NAMALWA (cell line): ENCODE data around the gene BRAF.
"Not testable (repeated sequence)": the region's sequence is repeated elsewhere in the genome, so short reads cannot be mapped to it uniquely, and the experiment has no call there.

Experiments used
- DNase-seq: peaks from one replicate; pipeline ENCODE4 v3.0.0-alpha.2; 2015; ENCODE audit warnings: low spot score

The BRAF gene

GRCh38 chr7:140707132-140707531 lies 217.6 kb downstream of the BRAF start:
- no peak for DNase-seq

GRCh38 chr7:140704205-140704604 lies 220.5 kb downstream of the BRAF start:
- DNase-seq: no peak

- DNase-seq: no peak
These were observed 222.0 kb downstream of the BRAF start for GRCh38 chr7:140702774-140703173.

GRCh38 chr7:140698477-140698876 lies 226.3 kb downstream of the BRAF start:
- DNase-seq: no peak

- no peak for DNase-seq
These were observed 227.1 kb downstream of the BRAF start for GRCh38 chr7:140697447-140698143.

- peak; percentile 90 for DNase-seq
These were observed 227.9 kb downstream of the BRAF start, which contains the start of gene NDUFB2 for GRCh38 chr7:140696680-140697446. Gene NDUFB2, plus strand, starts transcription at chr7:140696708. Its CDS starts 37 bp downstream, at chr7:140696745.

- DNase-seq: peak; percentile 97
These were observed 228.6 kb downstream of the BRAF start for GRCh38 chr7:140696024-140696679.

- no peak for DNase-seq
These were observed 229.3 kb downstream of the BRAF start for GRCh38 chr7:140695381-140695780.

GRCh38 chr7:140694592-140694991 lies 230.1 kb downstream of the BRAF start:
- DNase-seq: no peak

- DNase-seq: not testable (repeated sequence)
These were observed 230.9 kb downstream of the BRAF start for GRCh38 chr7:140693849-140694248.

GRCh38 chr7:140691376-140692045 lies 233.2 kb downstream of the BRAF start:
- no peak for DNase-seq

- DNase-seq: no peak
These were observed 235.3 kb downstream of the BRAF start for GRCh38 chr7:140689199-140690152.

- DNase-seq: no peak
These were observed 236.4 kb downstream of the BRAF start for GRCh38 chr7:140688341-140688740.

- no peak for DNase-seq
These were observed 237.8 kb downstream of the BRAF start for GRCh38 chr7:140686921-140687320.

- no peak for DNase-seq
These were observed 239.2 kb downstream of the BRAF start for GRCh38 chr7:140685407-140686087.

- DNase-seq: no peak
These were observed 240.4 kb downstream of the BRAF start for GRCh38 chr7:140684066-140684950.

- DNase-seq: no peak
These were observed 241.1 kb downstream of the BRAF start for GRCh38 chr7:140683657-140684056.

- no peak for DNase-seq
These were observed 243.0 kb downstream of the BRAF start for GRCh38 chr7:140681766-140682165.

GRCh38 chr7:140680886-140681285 lies 243.8 kb downstream of the BRAF start:
- DNase-seq: no peak

GRCh38 chr7:140679186-140679585 lies 245.5 kb downstream of the BRAF start:
- DNase-seq: no peak
